Stimulated activated naive CD4-positive, alpha-beta T cell (primary cell): Measurements from ENCODE around the gene LRIT3.
"Not testable (repeated sequence)": the region's sequence is repeated elsewhere in the genome, so short reads cannot be mapped to it uniquely, and the experiment has no call there.

Experiments
- DNase-seq, 6 experiments: peaks; one replicate each; lab custom pipeline; 2025; lab: John Stamatoyannopoulos, UW

Gene LRIT3

GRCh38 chr4:109850601-109851000 is 2.7 kb downstream of the LRIT3 start:
- DNase-seq: no peak

- not testable (repeated sequence) for DNase-seq
These were observed 11.8 kb downstream of the LRIT3 start for GRCh38 chr4:109859426-109860300.

DNA sequence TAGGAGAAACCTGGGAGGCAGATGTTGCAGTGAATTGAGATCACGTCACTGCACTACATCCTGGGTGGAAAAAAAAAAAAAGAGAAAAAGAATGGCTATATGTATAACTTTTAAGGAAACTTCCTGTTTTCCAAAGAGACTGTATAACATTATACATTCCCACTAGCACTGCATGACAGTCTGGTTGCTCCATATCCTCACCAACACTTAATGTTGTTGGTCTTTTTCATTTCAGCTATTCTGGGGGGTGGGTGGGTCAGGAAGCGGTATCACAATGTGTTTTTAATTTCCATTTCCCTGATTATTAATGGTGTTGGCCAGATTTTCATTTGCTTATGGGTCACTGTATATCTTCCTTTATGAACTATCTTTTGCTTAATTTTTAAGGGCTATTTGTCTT is 13.4 kb downstream of the LRIT3 start:
- DNase-seq: no peak

GRCh38 chr4:109861916-109862511 is 14.1 kb downstream of the LRIT3 start:
- no peak for DNase-seq

GRCh38 chr4:109864134-109864533 is 16.2 kb downstream of the LRIT3 start:
- no peak for DNase-seq

GRCh38 chr4:109870061-109870460 is 22.2 kb downstream of the LRIT3 start:
- DNase-seq: no peak

DNA sequence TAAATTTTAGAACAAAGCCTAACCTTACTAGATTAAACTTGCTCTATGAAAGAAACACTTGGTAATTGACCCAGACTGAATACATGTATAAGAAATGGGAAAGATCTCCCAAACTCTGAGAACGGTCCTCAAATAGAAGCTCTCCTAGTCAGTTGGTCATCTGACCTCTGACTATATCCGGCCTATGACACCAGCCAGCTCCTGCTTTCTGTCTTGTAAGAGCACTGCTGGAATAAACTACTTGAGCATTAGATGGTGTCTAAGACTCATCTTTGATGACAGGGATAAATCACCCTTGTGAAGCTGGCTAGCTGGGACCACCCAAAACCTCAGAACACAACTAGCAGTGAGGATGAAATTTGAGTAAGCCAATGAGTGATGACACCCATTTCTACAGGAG is 24.2 kb downstream of the LRIT3 start:
- no peak for DNase-seq

DNA sequence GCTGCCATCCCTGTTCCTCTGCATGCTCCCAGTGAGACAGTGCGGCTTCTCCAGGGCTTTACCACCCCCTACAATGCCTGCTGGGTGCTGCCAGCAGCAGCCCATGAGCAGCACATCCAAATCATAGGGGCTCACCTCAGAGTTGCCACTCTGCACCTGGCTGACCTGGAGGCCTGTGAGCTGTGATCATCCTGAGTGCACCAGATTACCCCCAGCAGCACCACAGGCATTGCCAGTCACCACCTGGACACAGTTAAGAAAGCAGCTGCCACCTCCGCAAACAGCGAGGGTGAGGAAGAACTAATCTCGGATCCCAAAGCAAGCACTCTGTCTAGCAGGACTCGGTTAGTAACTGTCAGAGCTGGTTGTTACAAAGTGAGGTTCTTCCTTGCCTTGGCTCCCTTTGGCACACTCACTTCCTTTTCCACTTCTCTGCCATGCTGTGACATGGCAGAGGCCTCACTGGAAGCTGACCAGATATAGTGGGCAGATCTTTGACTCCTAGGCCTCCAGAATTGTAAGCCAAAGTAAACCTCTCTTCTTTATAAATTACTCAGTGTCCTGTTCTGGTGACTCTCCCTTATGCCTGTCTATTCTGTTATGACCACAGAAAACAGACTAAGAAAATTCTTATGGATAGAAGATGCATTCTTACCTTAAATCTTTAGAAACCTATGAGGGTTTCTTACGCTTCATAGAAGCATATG is 25.2 kb downstream of the LRIT3 start:
- no peak for DNase-seq

DNA sequence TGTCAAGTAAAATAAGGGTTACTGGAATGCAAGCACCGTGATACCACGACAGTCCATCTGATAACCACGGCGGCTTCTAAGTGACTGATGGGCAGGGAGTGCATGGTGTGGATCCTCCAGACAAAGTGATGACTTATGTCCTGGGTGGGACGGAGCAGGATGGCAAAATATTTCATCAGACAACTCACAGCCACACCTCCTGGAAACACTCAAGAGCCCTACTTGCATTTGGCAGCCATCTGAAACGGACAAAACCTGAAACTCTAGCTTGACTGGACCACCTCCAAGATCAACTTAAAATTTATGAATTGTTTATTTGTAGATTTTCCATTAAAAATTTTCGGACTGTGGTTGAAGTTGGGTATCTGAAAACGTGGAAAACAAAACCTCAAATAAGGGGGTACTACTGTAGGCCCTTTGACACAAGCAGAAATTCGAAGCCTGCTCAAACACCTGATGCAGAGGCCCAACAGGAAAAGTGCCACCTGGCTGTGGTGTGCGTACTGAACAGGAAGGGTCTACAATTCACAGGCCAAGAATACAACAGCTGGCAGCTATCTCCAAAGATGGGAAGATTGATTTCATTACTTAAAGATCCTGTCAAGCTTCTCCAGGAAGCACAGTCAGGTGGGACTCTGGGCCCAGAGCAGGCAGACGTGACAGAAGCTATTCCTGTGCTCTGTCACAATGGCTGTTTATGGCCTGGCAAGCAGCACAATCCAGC is 26.0 kb downstream of the LRIT3 start:
- DNase-seq: no peak

GRCh38 chr4:109875106-109875505 is 27.2 kb downstream of the LRIT3 start:
- no peak for DNase-seq

- DNase-seq: not testable (repeated sequence)
These were observed 27.6 kb downstream of the LRIT3 start for GRCh38 chr4:109875553-109875952.

DNA sequence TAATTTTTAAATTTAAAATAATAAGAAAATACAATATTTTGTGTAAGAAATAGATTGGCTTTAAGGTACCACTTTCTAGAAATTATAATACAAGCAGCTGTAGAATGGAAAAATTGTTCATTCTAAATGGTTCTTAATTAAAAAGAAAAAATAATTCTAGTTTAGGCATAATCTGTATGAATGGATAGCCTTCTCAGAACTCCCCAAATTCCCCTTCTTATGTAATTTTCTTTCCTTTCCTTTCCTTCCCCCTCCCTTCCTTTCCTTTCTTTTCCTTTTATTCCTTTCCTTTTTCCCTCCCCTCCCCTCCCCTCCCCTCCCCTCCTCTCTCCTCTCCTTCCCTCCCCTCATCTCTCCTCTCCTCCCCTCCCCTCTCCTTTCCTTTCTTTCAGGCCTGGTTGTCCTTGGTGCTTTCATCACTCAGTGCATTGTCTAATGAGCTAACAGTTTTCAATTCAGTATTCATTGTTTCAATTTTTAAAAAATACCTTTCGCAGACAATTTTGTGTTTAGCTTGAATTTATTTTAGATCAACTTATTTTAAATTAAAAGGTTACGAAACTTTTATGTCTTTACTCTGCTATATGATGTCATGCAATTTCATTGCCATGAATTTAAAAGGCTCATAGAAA is 28.8 kb downstream of the LRIT3 start:
- no peak for DNase-seq

DNA sequence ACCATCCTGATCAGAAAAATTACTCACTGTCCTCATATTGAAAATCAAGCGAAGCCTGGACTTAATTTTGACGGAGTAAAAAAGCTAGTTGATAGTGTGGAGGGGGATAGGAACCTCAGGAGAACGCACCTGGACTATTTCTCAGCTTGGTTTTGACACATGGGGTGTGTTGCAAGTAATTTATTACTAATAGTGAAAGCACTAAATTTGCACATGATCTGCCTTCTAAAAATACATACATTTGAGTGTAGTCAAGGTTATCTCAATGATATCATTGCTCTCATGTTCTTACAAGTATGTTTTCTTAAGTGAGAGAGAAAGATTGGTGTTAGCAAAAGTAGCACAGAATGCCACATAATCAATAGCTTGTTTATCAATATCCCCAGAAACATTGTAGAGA is 29.5 kb downstream of the LRIT3 start:
- DNase-seq: no peak

DNA sequence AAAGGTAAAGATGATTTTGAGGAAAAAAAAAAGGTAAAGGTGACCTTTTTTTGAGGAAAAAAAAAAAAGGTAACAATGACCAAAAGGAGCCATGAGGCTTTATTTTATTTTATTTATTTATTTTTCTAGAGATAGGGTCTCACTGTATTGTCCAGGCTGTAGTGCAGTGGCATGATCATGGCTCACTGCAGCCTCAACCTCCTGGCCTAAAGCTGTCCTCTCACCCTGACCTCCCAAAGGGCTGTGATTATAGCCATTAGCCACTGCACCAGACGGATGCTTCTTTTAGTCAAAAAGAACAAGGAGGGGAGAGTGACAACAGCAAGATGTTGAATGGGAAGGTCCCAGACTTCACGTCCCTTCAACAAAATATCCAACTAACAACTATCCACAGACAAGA is 30.4 kb downstream of the LRIT3 start:
- no peak for DNase-seq

DNA sequence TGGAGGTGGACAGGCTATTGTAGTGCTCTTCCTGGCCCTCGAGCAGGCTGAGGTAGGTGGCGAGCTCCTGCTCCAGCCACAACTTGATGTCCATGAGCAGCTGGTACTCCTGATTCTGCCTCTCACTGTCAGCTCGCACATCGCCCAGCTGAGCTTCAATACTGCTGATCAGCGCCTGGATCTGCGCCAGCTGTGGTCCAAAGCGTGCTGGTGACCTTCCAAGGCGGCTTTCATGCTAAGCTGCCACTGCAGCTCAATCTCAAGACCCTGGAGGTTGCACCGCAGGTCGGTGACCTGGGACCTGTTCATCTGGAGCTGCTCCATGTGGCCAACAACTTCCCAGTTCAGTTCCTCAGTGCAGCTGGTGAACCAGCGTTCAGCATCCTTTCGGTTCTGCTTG is 31.2 kb downstream of the LRIT3 start:
- no peak for DNase-seq

GRCh38 chr4:109879636-109880314 is 31.9 kb downstream of the LRIT3 start:
- DNase-seq: no peak

- no peak for DNase-seq
These were observed 38.4 kb downstream of the LRIT3 start for GRCh38 chr4:109886303-109886702.

GRCh38 chr4:109887071-109887470 is 39.2 kb downstream of the LRIT3 start:
- no peak for DNase-seq

- DNase-seq: no peak
These were observed 42.2 kb downstream of the LRIT3 start for GRCh38 chr4:109890076-109890475.

DNA sequence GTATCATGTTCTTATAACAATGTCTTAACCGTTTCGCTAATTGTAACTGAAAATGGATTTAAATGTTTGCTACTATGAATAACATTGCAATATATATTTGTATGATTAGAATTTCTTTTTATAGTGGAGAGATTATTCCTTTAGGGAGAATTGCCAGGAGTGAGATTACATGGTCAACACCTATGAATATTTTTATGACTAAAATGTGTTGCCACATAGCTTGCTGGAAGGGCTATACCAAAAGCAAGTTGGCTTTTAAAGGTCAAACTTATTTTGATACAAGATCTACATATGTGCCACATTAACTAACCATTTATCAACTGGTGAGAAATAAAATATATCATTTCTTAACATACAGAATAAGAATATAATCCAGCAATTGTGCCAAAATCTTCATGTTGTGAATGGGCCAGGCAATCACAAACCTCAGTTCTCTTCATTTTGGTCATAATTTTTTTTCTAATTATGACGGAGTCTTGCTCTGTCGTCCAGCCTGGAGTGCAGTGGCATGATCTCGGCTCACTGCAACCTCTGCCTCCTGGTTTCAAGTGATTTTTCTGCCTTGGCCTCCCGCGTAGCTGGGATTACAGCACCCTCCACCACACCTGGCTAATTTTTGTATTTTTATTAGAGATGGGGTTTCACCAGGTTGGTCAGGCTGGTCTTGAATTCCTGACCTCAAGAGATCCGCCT is 54.8 kb downstream of the LRIT3 start:
- no peak for DNase-seq

- DNase-seq: no peak
These were observed 60.8 kb downstream of the LRIT3 start for GRCh38 chr4:109908731-109909130.
